ENCODE results near the gene PDCD1.

Gene PDCD1

DNA sequence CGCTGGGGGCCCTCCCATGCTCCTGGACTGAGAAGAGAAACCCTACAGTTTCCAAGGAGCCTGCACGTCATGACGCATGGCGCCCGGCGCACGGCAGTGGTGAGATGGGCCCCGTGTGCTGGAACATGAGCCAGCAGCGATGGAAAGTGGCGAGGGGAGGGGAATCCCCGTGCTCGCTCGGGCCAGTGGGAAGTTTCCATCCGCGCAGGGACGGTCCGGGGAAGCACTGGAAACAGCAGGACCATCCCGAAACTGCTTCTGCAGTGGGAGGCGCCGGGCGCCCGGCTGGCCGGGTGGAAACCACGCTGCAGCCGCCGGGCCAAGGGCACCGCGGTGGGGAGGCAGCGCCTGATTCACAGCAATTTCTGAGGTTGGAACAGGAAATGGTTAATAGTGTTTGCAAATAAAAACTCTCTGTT is 4.9 kb upstream of the PDCD1 start:
- DNase-seq: peak; percentile 55

DNA sequence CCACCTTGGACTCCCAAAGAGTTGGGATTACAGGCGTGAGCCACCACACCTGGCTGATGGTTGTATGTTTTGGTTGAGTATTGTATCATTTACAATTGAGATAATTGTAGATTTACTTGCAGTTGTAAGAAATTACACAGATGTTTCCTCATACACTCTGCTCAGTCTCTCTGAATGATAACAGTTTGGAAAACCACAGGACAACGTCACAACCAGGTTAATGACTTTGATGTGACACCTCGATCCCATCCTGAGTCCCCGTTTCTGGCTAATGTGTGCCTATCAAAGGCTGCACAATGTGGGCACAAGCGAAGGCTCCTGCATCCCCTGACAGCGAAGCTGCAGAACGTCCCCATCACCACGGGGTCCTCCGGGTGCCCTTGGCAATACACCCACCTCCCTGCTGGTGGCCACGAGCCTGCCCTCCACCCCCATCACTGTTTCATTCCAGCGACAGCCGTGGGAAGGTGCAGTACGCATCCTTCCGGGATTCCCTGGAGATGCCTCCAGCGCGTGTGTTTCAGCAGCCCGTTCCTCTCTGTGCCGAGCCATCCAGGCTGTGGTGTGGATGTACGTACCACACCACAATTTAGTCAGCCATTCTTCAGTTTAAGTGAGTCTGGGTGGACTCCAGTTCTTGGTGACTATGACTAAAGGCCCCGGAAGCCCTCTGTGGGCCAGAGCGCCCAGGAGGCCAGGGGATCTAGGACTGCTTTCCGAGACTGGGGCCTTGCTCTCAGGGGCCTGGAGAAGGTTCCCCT is 4.3 kb upstream of the PDCD1 start:
- DNase-seq: no peak

DNA sequence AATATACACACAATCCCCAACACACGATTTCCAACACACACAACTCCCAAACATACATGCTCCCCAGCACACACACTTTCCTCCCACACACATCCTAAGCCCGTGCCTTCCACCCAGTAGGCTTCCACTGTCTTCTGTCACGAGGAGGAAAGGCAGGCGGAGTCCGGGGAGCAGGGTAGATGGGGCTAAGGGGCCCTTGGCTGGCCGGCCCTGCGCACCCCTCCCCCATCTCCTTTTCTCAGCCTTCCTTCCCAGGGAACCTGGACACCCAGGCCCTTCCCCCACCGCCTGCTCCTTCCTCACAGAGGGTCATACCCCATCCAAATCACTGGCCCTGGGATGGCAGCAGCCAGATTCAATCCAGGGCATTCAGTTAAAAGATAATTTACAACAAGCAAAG is 3.4 kb upstream of the PDCD1 start:
- no peak for DNase-seq

DNA sequence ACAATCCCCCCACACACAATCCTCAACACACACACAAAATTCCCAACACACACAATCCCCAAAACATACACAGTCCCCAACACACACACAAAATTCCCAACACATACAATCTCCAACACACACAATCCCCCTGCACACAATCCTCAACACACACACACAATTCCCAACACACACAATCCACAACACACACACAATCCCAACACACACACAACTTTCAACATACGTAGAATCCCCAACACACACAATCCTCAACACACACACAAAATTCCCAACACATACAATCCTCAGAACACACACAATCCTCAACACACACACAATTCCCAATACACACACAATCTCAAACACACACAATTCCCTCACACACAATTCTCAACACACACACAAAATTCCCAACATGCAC is 2.6 kb upstream of the PDCD1 start:
- DNase-seq: no peak

DNA sequence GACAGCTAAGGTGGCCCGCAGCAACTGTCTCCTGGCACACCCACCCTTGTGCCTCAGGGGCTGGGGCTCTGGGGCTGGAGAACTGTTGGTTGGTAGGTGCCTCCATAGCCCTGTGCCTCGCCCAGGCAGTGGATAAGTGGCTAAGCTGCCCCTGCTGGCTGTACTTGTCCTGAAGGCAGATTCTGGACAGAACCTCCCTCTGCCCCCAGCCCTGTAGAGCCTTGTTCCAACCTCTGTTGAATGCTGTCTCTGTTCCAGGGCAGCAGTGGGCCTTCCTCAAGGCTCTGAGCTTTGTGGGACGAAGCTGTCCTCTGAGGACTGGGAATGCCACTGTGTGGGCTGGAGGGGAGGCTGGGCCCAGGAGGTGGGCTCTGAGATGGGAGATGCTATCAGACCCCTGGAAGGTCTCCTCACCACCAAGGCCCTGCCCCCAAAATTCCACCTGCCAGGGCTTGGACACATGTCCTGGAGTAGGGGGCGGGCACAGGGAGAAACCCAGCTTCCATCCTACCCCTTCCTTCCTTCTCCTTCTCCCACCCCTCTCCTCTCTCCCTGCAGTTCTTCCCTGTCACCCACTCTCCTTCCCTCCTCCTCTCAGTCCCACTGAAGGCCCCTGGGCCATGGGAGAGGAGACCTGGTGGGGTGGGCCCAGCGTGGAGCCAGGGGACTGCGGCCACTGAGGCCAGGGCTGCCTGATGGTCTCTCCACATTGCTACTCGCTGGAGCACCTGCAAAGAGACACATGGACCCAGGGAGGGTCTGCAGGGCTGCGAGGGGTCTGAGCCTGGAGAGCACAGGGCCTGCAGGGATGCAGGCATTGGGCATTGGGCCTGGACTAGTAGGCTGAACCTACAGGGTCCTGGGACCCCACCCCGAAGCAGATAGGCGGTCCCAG is 1.7 kb upstream of the PDCD1 start:
- DNase-seq: no peak

DNA sequence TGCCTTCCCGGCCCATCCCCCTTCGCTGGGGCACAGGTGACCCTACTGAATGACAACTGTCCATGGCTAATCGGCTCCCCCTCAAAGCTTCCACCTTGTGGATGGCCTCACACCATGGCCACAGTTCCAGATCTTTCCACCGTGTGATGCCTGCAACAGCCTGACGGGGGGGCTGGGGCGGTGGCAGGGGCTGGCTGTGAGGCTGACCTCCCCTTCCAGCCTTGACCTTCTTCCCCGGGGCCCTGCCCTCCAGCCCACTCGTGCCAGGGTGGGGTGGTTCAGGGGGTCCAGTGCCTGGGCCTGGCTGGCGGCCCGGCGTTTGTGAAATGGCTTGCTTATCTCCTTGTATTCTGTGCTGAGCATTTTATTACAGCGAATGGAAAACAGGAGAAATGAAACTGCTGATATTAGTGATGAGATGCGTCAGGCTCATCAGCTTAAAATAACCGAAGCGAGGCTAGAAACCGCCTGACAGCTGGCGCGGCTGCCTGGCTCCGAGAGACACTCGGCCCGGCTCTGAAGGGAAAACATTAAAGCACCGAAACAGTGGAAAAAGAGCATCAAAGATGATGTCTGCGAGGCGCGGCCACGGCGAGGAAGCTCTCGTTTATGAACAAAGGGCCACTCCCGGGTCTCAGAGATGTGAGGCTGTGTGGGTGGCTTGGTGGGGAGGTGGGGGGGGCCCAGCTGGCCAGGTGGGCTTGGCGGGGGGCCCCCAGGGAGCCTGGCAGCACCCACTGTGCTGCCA is 916 bp upstream of the PDCD1 start:
- DNase-seq: peak; percentile 67

DNA sequence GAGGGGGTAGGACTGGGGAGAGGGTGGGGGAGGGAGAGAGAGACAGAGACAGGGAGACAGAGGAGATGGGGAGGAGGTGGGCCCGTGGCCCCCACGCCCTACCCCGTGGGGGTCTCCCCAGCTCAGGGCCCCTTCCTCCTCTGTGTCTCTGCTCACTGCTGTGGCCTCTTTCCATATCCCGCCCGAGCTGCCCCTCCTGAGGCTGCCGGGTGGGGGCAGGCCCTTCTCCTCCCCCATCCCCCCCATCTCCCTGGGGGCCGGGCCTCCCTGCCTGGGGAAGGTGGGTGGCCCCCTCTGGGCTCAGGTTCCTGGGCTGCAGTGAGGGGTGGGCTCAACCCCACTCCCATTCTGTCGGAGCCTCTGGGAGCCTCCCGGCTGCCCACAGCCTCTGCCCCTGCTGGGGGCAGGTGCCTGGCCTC is 332 bp upstream of the PDCD1 start:
- DNase-seq: no peak

DNA sequence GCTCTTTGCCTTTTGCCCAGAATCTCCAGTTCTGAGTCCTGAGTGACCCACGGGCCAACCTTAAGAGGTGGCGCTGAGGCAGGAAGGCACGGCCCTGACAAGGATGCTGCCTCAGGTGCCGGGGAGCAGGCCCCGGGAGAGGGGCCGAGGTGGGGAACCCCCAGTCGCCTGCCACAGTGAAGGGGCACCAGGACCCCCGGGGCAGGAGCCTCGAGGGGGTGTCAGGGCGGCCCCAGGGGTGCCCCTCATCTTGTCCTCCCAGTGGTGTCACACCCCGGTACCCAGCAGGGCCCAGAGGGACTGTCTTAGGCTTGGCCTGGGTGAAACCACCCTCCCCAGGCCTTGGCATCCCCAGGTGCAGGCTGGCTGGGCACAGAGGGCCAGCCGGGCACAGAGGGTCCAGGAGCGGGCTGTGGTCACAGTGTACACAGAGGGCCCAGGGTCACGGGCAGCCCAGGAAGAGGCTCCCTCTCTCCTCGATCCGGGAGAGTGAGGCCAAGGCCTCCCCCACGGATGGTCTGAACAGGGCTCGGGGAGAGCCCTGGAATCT is 1.0 kb downstream of the PDCD1 start:
- DNase-seq: no peak

DNA sequence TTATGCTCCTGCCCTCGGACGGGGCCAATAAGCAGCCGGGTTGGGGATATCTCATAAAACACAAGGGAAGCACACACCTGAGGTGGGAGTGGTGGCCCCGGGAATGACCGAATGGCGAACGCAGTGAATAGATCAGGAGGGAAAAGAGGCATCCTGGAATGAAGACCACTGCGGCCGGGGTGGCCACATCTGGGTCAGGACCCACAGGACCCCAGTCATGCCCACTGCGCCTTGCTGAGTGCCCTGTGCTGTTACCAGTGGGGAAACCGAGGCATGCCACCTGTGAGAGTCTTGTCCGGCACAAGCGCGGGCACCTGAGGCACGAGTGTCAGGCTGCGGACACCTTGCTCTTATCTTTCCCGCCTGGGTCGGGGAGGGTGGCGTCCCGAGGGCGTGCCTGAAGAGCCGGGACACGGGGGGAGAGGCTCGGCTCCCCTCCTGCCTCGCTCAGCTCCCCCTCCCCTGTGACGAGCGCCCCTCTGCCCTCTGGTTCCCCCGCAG is 1.6 kb downstream of the PDCD1 start:
- DNase-seq: no peak

DNA sequence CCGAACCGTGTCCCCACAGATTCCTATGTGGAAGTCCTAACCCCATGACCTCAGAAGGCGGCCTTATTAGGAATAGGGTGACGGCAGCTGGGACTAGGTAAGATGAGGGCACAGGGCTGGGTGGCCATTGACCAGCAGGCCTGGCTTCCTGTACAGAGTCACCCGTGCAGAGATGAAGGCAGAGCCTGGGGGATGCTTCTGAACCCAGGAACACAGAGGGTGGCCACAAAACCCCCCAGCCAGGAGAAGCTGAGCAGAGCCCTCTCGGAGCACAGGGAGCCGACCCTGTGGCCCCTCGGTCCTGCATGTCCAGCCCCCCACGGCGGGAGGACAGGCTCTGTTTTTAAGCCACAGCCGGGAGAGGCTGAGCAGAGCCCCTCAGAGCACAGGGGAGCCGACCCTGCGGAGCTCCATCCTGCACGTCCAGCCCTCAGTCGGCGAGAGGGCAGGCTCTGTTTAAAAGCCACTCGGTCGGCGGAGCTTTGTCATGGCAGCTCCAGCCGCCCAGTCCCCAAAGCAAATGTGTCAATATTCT is 2.7 kb downstream of the PDCD1 start:
- no peak for DNase-seq

DNA sequence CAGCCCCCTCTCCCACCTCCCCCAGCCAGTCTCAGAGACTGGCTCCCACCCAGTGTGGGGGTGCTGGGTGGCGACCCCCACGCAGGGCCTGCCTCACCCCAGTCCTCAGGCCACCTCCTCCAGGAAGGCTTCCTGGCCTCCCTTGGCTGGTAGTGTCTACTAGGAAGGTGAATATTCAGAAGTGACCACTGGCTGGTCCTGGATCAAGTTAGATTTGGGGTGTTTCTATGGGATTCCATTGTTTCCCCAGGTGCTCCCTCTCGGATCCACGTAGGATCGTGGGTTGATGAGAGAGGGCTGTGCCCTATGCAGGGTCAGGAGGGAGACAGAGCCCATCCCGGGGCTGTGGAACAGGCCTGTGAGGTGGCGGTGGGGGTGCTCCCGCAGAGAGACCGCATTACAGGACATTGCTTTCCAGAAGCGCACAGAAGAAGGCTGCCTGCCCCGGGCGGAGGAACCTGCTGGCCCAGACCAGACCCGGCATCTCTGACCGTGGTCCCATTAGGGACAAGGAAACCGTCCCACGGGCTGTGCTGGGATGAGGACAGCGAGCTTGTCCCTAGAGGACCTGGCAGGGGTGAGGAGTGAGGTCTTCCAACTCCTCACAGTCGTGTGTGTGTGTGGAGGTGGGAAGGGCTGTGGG is 3.3 kb downstream of the PDCD1 start:
- no peak for DNase-seq

DNA sequence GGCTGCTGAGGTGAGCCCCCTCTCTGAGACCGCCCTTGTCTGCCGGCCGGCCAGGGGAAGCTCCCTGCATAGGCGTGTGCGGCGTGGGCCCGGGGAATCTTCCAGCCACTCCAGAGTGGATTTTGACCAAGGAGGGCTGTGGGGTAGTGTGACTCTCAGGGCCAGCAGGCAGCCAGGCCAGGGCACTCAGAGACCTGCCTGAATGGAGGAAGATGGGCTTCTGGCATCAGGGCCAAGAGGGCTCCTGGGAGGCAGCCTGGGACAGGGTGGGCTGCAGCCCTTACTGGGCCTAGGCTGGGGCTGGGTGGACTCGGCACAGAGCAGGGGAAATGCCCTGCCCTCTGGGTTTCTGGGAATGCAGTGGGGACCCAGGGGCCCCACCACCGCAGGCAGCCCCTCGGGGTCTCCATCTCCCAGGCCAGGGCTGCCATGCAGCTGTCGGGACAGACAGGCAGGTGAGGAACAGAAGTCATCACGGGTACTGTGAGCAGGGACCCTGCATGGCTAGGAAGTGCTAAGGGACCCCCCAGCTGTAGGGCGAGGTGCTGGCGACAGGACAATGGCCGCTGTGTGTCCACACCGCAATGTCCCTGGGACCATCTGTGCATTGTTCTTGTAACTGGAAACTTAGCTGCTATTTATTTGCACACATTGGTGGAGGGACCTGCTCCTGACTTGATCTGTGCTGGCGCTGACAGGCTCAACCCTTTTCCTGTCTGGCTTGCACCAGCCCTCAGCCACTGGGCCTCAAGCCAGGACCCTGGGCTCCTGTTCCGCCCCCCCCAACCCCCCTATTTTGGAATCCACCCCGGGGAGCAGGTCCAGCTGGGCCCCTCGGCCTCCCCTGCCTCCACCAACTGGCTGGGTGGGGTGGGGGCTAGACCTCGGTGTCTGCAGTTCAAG is 4.1 kb downstream of the PDCD1 start:
- no peak for DNase-seq

DNA sequence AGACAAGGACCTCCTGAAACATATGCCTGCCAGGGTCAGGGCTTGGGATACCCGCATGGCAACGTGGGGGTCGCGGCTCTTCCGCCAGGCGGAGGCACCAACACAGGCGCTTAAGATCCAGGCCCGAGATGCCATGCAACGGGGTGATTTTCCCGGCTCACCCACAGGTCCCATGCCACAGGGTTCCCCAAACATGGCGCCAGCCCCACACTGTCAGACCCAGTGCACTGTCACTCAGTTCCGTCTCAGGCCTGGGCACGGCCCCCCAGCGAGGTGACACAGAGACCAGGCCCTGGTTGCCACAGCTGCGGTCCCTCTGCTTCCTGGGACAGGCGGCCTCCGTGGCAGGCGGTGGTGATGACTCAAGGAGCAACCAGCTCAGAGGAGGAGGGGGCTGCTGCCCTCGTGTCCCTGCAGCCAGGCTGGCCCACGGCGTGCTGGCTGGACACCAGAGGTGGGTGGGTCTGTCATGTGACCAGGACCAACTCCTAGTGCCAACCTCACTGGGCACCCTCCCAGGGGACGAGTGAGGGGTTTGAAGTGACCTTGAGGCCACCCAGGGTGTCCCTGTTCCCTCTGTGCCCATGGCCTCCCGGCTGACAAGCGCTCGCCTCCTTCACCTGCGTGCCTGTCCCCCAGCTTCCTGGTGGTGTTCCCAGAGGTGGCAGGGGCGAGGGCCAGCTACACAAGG is 4.9 kb downstream of the PDCD1 start:
- DNase-seq: peak; percentile 70

DNA sequence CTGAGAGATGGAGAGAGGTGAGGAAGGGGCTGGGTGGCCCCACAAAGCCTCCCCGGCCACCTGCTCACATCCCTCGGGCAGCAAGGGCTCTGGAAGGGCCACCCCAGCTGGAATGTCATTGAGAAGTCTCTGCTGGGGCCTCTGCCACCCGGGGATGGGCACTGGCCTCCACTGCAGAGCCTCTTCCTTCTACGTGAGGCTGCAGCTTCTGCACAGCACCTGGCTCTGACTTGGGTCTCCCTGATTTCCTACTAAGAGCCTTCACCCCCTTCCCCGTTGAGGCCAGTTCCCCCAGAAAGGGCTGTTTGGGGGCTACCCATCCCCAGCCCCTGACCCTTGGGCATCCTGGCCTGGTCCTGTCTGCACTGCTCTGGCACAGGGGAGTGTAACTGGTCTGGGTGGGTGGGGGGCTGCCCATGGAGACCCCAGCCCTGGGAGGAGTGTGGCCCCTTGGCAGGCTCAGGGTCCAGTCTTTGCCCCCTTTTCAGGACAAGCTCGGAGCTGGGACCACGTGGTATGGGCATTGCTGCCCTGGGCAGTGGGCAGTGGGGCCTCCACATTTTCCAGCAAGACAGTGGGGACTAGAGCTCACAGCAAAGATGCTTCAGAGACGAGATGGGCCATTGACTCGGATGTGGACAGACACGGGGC is 5.6 kb downstream of the PDCD1 start:
- no peak for DNase-seq

DNA sequence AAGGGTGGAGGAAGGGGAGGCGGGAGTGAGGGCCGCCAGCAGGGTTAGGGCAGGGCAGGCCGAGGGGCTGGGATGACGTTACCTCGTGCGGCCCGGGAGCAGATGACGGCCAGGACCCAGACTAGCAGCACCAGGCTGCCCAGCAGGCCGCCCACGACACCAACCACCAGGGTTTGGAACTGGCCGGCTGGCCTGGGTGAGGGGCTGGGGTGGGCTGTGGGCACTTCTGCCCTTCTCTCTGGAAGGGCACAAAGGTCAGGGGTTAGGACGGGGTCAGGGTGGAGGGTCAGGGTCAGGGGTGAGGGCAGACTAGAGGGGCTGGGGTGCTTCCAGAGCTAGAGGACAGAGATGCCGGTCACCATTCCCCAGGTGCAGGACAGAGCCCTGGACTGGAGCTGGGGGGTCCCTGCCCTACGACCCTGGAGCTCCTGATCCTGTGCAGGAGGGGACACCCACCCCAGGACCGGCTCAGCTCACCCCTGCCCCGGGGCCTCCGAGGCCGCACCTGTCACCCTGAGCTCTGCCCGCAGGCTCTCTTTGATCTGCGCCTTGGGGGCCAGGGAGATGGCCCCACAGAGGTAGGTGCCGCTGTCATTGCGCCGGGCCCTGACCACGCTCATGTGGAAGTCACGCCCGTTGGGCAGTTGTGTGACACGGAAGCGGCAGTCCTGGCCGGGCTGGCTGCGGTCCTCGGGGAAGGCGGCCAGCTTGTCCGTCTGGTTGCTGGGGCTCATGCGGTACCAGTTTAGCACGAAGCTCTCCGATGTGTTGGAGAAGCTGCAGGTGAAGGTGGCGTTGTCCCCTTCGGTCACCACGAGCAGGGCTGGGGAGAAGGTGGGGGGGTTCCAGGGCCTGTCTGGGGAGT is 6.3 kb downstream of the PDCD1 start:
- DNase-seq: no peak

DNA sequence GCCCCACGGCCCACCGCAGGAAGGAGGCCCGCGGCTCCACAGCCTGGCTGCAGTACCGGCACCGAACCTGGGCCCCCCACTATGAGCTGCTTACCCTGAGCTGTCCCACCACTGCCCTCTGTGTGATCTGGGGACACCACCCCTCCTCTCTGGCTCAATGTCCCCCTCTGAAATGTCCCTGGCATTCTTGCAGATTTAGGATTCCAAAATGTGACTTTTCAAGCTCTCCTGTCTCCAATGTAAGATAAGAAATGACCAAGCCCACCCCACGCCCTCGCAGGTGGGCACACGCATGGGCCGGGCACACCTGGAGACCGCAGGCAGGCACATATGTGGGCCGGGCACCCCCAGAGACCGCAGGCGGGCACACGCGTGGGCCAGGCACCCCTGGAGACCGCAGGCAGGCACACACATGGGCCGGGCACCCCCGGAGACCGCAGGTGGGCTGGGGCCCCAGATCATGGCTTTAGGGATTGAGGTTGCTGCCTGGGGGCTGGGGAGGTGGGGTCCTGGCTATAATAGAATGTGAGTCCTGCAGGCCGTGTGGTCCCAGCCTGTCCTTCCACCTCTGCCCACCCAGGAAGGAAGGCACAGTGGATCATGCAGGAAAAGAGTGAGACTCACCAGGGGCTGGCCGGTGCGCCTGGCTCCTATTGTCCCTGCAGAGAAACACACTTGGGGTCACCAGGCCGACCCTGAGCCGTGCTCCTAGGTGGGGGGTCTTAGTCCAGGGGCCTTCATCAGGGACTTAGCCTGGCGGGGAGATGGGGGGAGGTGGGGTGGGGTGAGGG is 7.2 kb downstream of the PDCD1 start:
- no peak for DNase-seq

DNA sequence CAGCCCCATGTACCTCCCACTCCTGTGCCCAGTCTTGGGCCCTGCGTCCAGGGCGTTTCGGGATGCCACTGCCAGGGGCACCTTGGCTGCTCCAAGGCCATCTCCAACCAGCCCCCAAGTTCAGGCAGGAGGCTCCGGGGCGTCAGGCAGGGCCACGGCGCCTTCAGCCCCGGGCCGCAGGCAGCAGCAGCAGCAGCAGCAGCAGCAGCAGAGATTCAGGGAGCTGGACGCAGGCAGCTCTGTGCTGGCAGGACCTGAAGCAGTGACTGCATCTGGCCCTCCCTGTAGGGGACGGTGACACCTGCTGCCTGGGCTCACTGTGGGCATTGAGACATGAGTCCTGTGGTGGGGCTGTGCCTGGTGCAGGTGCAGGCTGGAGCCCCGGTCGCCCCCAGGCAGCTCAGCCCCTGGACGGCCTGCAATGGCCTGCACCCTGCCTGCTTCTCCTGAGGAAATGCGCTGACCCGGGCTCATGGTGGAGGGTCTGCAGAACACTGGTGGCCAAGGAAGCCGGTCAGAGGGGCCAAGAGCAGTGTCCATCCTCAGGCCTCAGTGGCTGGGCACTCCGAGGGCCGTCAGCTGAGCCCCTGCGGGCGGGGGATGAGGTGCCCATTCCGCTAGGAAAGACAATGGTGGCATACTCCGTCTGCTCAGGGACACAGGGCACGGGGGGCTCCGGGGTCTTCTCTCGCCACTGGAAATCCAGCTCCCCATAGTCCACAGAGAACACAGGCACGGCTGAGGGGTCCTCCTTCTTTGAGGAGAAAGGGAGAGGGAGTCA is 8.0 kb downstream of the PDCD1 start:
- DNase-seq: no peak

Measured in MV-4-11 (cell line).